CD4-positive, alpha-beta T cell (primary cell): Measurements from ENCODE around the gene EXT2. TPM values are rescaled to one million over a fixed set of nuclear protein-coding genes. Genes with fewer than 3 reads are reported as not detected.

Experiments used
- ATAC-seq: fragments of 200-7000 bp; cut with Tn5 transposase; one replicate; pipeline ENCODE4 v1.10.0; 2022; ENCODE audit warnings: mild to moderate bottlenecking; ENCODE audit not compliant: poor library complexity
- CTCF ChIA-PET: fragments of 350-600 bp; sonication (Branson Sonifier 250); formaldehyde crosslinking; loops from one replicate; lab custom pipeline; 2021; ENCODE audit warnings: antibody characterized with exemption, inconsistent platforms; lab: Charles Lee
- POLR2A ChIA-PET: fragments of 350-600 bp; sonication (Branson Sonifier 250); formaldehyde crosslinking; loops from one replicate; lab custom pipeline; 2021; ENCODE audit warnings: antibody characterized with exemption, inconsistent platforms; lab: Charles Lee
- DNase-seq, 14 experiments: peaks; one replicate each; pipeline ENCODE4 v3.0.0-alpha.2; 2013 to 2020; ENCODE audit warnings: mixed read lengths in 2 of 14
- H3K27ac ChIP-seq, 2 donors: one replicate each; pipeline versions ENCODE4 v1.5.1 to v1.7.0; 2013; ENCODE audit warnings: low read length in 2 of 2, low read depth in 1 of 2, mild to moderate bottlenecking in 1 of 2
- H3K27me3 ChIP-seq, 2 experiments: 1 replicate in 1 of 2; 2 replicates in 1 of 2; pipeline versions ENCODE4 v1.6.1 to v1.7.0; 2013; ENCODE audit warnings: low read length in 2 of 2, control low read depth in 1 of 2, mild to moderate bottlenecking in 1 of 2, moderate library complexity in 1 of 2; ENCODE audit not compliant: insufficient read depth in 2 of 2, control insufficient read depth in 1 of 2
- H3K36me3 ChIP-seq: one replicate; pipeline ENCODE4 v1.6.1; 2013; ENCODE audit warnings: low read length, control low read depth; ENCODE audit not compliant: insufficient read depth
- H3K4me1 ChIP-seq: one replicate; pipeline ENCODE4 v1.6.1; 2013; ENCODE audit warnings: low read length, control low read depth; ENCODE audit not compliant: insufficient read depth
- H3K4me3 ChIP-seq: one replicate; pipeline ENCODE4 v1.5.1; 2013; ENCODE audit warnings: mild to moderate bottlenecking, low read length, moderate library complexity
- H3K9me3 ChIP-seq, 2 experiments: 1 replicate in 1 of 2; 2 replicates in 1 of 2; pipeline versions ENCODE4 v1.6.1 to v1.7.0; 2013; ENCODE audit warnings: low read length in 2 of 2, mild to moderate bottlenecking in 2 of 2, control low read depth in 1 of 2, moderate library complexity in 1 of 2; ENCODE audit not compliant: control insufficient read depth in 1 of 2, insufficient read depth in 1 of 2
- H3K27ac Mint-ChIP-seq: one replicate; pipeline ENCODE4 v1.8.0; 2020; ENCODE audit warnings: mixed read lengths
- H3K27me3 Mint-ChIP-seq: one replicate; pipeline ENCODE4 v1.8.0; 2021; ENCODE audit warnings: mixed read lengths
- H3K36me3 Mint-ChIP-seq: one replicate; pipeline ENCODE4 v1.8.0; 2021; ENCODE audit warnings: low read depth, mixed read lengths
- H3K4me1 Mint-ChIP-seq: one replicate; pipeline ENCODE4 v1.8.0; 2021; ENCODE audit warnings: low read depth, mixed read lengths
- H3K4me3 Mint-ChIP-seq: one replicate; pipeline ENCODE4 v1.8.0; 2020; ENCODE audit warnings: mild to moderate bottlenecking, mixed read lengths
- H3K9me3 Mint-ChIP-seq: one replicate; pipeline ENCODE4 v1.8.0; 2020; ENCODE audit warnings: mixed read lengths
- intact Hi-C, 2 experiments: fragments of 100-400 bp; cut with DNase I in 1 of 2; cut with micrococcal nuclease in 1 of 2; formaldehyde crosslinking; loops; one replicate each; pipeline versions ENCODE4 v1.15.1 to v1.9.0; 2023 to 2025; cut with DNase I, micrococcal nuclease
- total RNA-seq, 174 experiments: library from RNA in 2 of 174; stranded (reverse) in 2 of 174; gene quantifications; one replicate each; pipeline ENCODE4 v1.2.3 and lab custom pipeline; 2021 to 2026
- TF ChIP-seq, protein P1 (sequence below): fragments of 200-600 bp; IDR thresholded peaks from one replicate; pipeline ENCODE4 v1.8.0; 2022; ENCODE audit warnings: antibody characterized with exemption, mild to moderate bottlenecking

Gene EXT2
- total RNA-seq, 2 experiments from 2014 or later: 17.1 to 17.5 TPM

DNA sequence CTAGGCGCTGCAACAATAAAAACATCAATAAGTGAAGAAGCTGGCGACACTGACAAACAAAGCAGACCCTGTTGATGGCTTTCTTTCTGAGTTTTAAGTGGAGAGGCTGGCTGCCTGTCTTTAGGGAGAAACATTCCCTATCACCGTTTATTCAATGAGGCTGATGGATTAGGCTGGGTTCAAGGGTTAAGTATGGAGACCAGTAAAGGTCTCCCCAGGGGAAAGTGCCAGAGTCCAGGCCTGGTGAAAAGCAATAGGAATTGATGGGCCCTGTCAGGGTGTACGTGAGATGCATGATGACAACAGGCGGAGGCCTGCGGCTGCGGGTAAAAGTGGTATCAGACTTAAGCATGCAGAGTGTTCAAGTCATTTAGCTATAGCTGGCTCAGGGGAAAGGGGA is 111.8 kb downstream of the EXT2 start:
- no peak overlapping the region for H3K27ac Mint-ChIP-seq
- intact Hi-C loops: no loop called here
- TF ChIP-seq, protein P1, sequence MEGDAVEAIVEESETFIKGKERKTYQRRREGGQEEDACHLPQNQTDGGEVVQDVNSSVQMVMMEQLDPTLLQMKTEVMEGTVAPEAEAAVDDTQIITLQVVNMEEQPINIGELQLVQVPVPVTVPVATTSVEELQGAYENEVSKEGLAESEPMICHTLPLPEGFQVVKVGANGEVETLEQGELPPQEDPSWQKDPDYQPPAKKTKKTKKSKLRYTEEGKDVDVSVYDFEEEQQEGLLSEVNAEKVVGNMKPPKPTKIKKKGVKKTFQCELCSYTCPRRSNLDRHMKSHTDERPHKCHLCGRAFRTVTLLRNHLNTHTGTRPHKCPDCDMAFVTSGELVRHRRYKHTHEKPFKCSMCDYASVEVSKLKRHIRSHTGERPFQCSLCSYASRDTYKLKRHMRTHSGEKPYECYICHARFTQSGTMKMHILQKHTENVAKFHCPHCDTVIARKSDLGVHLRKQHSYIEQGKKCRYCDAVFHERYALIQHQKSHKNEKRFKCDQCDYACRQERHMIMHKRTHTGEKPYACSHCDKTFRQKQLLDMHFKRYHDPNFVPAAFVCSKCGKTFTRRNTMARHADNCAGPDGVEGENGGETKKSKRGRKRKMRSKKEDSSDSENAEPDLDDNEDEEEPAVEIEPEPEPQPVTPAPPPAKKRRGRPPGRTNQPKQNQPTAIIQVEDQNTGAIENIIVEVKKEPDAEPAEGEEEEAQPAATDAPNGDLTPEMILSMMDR: no peak
- H3K9me3 ChIP-seq: peaks cover 5 to 7% of the 10 kb centered on the region in 2 experiments
- POLR2A ChIA-PET: no interaction called here
- H3K36me3 ChIP-seq: peaks cover 34% of the 10 kb centered on the region
- ATAC-seq (no peak), DNase-seq (no peak)
- H3K4me3 ChIP-seq: no peak overlapping the region
- no peak overlapping the region for H3K4me3 Mint-ChIP-seq
- no peaks in the 10 kb centered on the region for H3K4me1 Mint-ChIP-seq
- H3K27me3 ChIP-seq: no peaks in the 10 kb centered on the region
- no peak overlapping the region for H3K27ac ChIP-seq
- CTCF ChIA-PET: no interaction called here
- H3K9me3 Mint-ChIP-seq: peaks cover 12% of the 10 kb centered on the region
- no peaks in the 10 kb centered on the region for H3K27me3 Mint-ChIP-seq
- H3K4me1 ChIP-seq: no peaks in the 10 kb centered on the region
- H3K36me3 Mint-ChIP-seq: peaks cover 85% of the 10 kb centered on the region

DNA sequence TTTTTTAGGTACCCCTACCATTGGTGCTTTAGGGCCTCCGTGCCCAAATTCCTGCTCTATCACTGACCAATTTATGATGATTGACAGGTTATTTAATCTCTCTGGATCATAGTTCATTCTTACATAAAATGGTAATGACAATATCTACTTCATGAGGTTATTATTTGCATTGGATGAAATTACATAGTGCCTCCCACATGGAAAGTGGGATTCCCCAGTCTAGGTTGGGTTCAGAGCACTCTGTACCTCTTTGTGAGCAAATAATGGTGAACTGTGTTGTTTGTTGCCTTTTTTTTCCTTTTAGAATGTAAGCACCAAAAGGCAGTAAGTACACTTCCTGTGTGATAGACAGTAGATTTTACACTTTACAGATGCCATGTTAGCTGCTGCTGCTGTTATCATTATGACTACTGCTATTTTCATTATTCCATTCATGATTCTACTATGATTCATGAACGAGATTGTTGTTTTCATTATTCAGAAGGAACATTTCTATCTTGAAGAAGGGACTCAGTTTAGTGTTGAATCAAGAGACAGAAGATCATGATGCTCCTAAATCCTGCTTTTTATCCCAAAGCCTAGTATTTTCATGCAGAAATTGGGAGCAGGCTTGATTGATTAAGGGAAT is 113.6 kb downstream of the EXT2 start:
- Mint-ChIP-seq H3K36me3 (peaks cover 85% of the 10 kb centered on the region), H3K4me3 (no peak overlapping the region), H3K27ac (no peak overlapping the region), H3K4me1 (no peaks in the 10 kb centered on the region), H3K27me3 (no peaks in the 10 kb centered on the region), H3K9me3 (peaks cover 15% of the 10 kb centered on the region)
- ChIA-PET POLR2A (no interaction called here), CTCF (no interaction called here)
- Histone ChIP-seq H3K4me1 (no peaks in the 10 kb centered on the region), H3K27me3 (no peaks in the 10 kb centered on the region), H3K9me3 (peaks cover 5 to 7% of the 10 kb centered on the region in 2 experiments), H3K36me3 (peaks cover 29% of the 10 kb centered on the region), H3K27ac (no peak overlapping the region), H3K4me3 (no peak overlapping the region)
- intact Hi-C loops: no loop called here
- ATAC-seq (no peak), DNase-seq (no peak)
- TF ChIP-seq, protein P1: no peak

DNA sequence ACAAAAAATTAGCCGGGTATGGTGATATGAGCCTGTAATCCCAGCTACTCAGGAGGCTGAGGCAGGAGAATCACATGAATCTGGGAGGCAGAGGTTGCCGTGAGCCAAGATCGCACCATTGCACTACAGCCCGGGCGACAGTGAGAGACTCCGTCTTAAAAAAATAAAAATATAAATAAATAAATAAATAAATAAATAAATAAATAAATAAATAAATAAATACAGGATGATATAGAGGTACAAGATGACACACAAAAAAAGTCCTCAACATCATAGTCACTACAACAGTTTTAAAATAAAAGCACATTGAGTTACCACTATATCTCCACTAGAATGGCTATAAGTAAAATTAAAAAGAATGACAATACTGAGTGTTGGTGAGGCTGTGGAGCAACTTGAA is 116.7 kb downstream of the EXT2 start:
- ChIA-PET POLR2A (no interaction called here), CTCF (no interaction called here)
- Histone ChIP-seq H3K4me1 (no peaks in the 10 kb centered on the region), H3K27me3 (no peaks in the 10 kb centered on the region), H3K27ac (no peak overlapping the region), H3K36me3 (peaks cover 21% of the 10 kb centered on the region), H3K4me3 (no peak overlapping the region), H3K9me3 (peaks cover 5 to 7% of the 10 kb centered on the region in 2 experiments)
- H3K27me3 Mint-ChIP-seq: no peaks in the 10 kb centered on the region
- TF ChIP-seq, protein P1: no peak
- no peak overlapping the region for H3K27ac Mint-ChIP-seq
- no peak for DNase-seq
- intact Hi-C loops: no loop called here
- H3K4me1 Mint-ChIP-seq: no peaks in the 10 kb centered on the region
- ATAC-seq: no peak
- peaks cover 73% of the 10 kb centered on the region for H3K36me3 Mint-ChIP-seq
- no peak overlapping the region for H3K4me3 Mint-ChIP-seq
- H3K9me3 Mint-ChIP-seq: peaks cover 15% of the 10 kb centered on the region
